Vagina (tissue), 2 donors: ENCODE measurements around the gene RASAL2. TPM values are rescaled to one million over a fixed set of nuclear protein-coding genes. Genes with fewer than 3 reads are reported as not detected.

ENCODE experiments used
- DNase-seq, 2 donors: peaks; one replicate each; pipeline ENCODE4 v3.0.0-alpha.2; 2017; ENCODE audit errors: extremely low spot score in 2 of 2
- H3K27ac ChIP-seq: fragments of 200-600 bp; sonication (generic); one replicate; pipeline ENCODE4 v1.5.1; 2019
- H3K27me3 ChIP-seq: fragments of 200-600 bp; sonication (generic); one replicate; pipeline ENCODE4 v1.5.1; 2019
- H3K36me3 ChIP-seq, 2 donors: fragments of 200-600 bp; sonication (generic); one replicate each; pipeline ENCODE4 v1.5.1; 2017 to 2019
- H3K4me1 ChIP-seq: fragments of 200-600 bp; sonication (generic); one replicate; pipeline ENCODE4 v1.5.1; 2019
- H3K4me3 ChIP-seq, 2 donors: fragments of 200-600 bp; sonication (generic); 1 replicate in 1 of 2; 2 replicates in 1 of 2; pipeline ENCODE4 v1.5.1; 2016 to 2019
- H3K9me3 ChIP-seq: fragments of 200-600 bp; sonication (generic); one replicate; pipeline ENCODE4 v1.5.1; 2019
- POLR2A ChIP-seq, 2 donors: fragments of 450-650 bp; IDR thresholded peaks; one replicate each; pipeline ENCODE4 v1.6.1; 2017; ENCODE audit warnings: antibody characterized with exemption in 2 of 2, mild to moderate bottlenecking in 2 of 2, moderate library complexity in 2 of 2
- POLR2AphosphoS5 ChIP-seq, 2 donors: sonication (generic); formaldehyde crosslinking; IDR thresholded peaks; one replicate each; pipeline ENCODE4 v1.9.0; 2017; ENCODE audit warnings: antibody characterized with exemption in 2 of 2, mild to moderate bottlenecking in 2 of 2, low read depth in 1 of 2; ENCODE audit not compliant: insufficient read depth in 1 of 2
- intact Hi-C: fragments of 100-400 bp; cut with DNase I; formaldehyde crosslinking; loops from one replicate; pipeline ENCODE4 v1.15.1; 2023
- total RNA-seq: library from RNA; depleted of rRNA; stranded (reverse); fragments of >200 nt; gene quantifications from one replicate; pipeline ENCODE4 v1.2.3, GENCODE V29; 2016
- TF ChIP-seq, protein P1 (sequence below), 3 experiments: fragments of 450-650 bp in 2 of 3; fragments of 200-600 bp in 1 of 3; sonication (generic) in 1 of 3; IDR thresholded peaks; one replicate each; pipeline ENCODE4 v1.5.1; 2017 to 2019; ENCODE audit warnings: antibody characterized with exemption in 3 of 3, mild to moderate bottlenecking in 2 of 3, moderate library complexity in 2 of 3

The RASAL2 gene
- total RNA-seq, 1 donor from 2014 or later = 25.5 TPM

- no peaks in the 10 kb centered on the region for H3K9me3 ChIP-seq
- no peaks in the 10 kb centered on the region for H3K36me3 ChIP-seq
- H3K27ac ChIP-seq = no peak overlapping the region
- intact Hi-C loops = no loop called here
- no peak overlapping the region for H3K4me3 ChIP-seq
- TF ChIP-seq POLR2A (IDR thresholded peaks at IDR 0.05) (no peak), POLR2AphosphoS5 (IDR thresholded peaks at IDR 0.05; ENCODE audit: insufficient read depth in 1 of 2, low read depth in 1 of 2) (no peak)
- TF ChIP-seq, protein P1, sequence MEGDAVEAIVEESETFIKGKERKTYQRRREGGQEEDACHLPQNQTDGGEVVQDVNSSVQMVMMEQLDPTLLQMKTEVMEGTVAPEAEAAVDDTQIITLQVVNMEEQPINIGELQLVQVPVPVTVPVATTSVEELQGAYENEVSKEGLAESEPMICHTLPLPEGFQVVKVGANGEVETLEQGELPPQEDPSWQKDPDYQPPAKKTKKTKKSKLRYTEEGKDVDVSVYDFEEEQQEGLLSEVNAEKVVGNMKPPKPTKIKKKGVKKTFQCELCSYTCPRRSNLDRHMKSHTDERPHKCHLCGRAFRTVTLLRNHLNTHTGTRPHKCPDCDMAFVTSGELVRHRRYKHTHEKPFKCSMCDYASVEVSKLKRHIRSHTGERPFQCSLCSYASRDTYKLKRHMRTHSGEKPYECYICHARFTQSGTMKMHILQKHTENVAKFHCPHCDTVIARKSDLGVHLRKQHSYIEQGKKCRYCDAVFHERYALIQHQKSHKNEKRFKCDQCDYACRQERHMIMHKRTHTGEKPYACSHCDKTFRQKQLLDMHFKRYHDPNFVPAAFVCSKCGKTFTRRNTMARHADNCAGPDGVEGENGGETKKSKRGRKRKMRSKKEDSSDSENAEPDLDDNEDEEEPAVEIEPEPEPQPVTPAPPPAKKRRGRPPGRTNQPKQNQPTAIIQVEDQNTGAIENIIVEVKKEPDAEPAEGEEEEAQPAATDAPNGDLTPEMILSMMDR (IDR thresholded peaks at IDR 0.05) = no peak
- H3K4me1 ChIP-seq = no peaks in the 10 kb centered on the region
- DNase-seq = no peak
- no peaks in the 10 kb centered on the region for H3K27me3 ChIP-seq
These were observed 72.6 kb downstream of the RASAL2 start for GRCh38 chr1:178166429-178167024.

DNA sequence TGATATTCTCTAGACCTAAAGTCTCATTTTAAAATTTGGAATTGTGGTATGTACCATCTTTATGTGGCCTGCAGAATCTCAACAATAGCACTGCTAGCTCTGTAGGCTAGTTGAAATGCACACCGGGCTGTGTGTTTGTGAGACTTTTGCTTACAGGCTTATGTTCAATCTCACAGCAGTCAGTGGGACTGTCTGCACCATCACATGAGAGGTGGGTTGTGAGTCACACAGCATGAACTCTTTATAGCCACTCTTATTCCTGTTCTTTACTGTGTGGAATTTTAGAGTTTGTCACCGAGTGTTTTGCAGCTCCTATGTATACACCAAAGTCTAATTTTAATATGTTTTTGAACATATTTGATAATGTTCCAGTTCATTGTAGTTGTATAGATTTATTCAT lies 74.6 kb downstream of the RASAL2 start:
- H3K9me3 ChIP-seq = no peaks in the 10 kb centered on the region
- no peak for DNase-seq
- no peaks in the 10 kb centered on the region for H3K27me3 ChIP-seq
- intact Hi-C loops = no loop called here
- no peaks in the 10 kb centered on the region for H3K4me1 ChIP-seq
- H3K36me3 ChIP-seq = no peaks in the 10 kb centered on the region
- TF ChIP-seq, protein P1 (IDR thresholded peaks at IDR 0.05) = no peak
- TF ChIP-seq POLR2AphosphoS5 (IDR thresholded peaks at IDR 0.05; ENCODE audit: insufficient read depth in 1 of 2, low read depth in 1 of 2) (no peak), POLR2A (IDR thresholded peaks at IDR 0.05) (no peak)
- no peak overlapping the region for H3K4me3 ChIP-seq
- no peak overlapping the region for H3K27ac ChIP-seq

DNA sequence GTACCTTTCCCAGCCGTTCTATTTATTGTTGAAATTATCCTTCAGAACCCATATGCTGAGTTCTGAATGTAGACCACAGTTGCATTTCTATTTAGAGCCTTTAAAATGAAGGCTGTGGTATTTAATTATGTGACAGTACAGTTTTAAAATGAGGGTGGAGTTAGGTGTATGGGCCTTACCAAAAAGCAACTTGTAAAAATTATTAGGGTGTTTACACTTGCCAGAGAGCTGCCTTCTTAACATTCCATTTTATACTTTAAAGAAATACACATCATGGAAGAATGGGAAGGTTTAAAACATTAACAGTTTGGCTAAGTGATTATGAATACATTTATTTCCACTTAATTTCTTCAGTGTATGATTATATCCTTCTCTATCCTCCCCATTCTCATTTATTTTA lies 75.7 kb downstream of the RASAL2 start:
- Histone ChIP-seq H3K36me3 (no peaks in the 10 kb centered on the region), H3K4me1 (no peaks in the 10 kb centered on the region), H3K4me3 (no peak overlapping the region), H3K9me3 (no peaks in the 10 kb centered on the region), H3K27me3 (no peaks in the 10 kb centered on the region), H3K27ac (no peak overlapping the region)
- TF ChIP-seq, protein P1 (IDR thresholded peaks at IDR 0.05) = no peak
- no peak for TF ChIP-seq POLR2AphosphoS5 (IDR thresholded peaks at IDR 0.05; ENCODE audit: insufficient read depth in 1 of 2, low read depth in 1 of 2)
- no peak for TF ChIP-seq POLR2A (IDR thresholded peaks at IDR 0.05)
- no peak for DNase-seq
- intact Hi-C loops = no loop called here

DNA sequence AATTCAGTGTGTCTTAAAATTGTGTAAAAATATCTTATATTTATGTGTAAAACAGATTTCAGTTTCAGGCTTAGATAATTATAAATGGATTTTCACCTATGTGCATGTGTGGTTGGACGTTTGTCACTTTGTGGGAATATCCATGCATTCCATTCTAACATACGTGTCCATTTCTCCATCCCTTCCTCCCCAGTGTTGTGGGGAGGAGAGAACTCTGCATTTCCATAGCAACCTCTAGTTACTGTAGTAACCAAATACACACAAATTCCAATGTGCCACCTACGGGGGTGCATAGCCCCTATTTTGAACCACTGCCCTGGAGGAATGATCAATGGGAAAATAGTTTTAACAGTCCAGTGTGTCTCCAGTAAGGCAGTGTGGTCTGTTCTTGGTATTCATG lies 79.0 kb downstream of the RASAL2 start:
- Histone ChIP-seq H3K4me3 (no peak overlapping the region), H3K9me3 (no peaks in the 10 kb centered on the region), H3K4me1 (no peaks in the 10 kb centered on the region), H3K27ac (no peak overlapping the region), H3K27me3 (no peaks in the 10 kb centered on the region), H3K36me3 (no peaks in the 10 kb centered on the region)
- intact Hi-C loops = no loop called here
- no peak for DNase-seq
- TF ChIP-seq POLR2A (IDR thresholded peaks at IDR 0.05) (no peak), POLR2AphosphoS5 (IDR thresholded peaks at IDR 0.05; ENCODE audit: insufficient read depth in 1 of 2, low read depth in 1 of 2) (no peak)
- TF ChIP-seq, protein P1 (IDR thresholded peaks at IDR 0.05) = no peak

- no peak overlapping the region for H3K27ac ChIP-seq
- no peaks in the 10 kb centered on the region for H3K36me3 ChIP-seq
- H3K4me3 ChIP-seq = no peak overlapping the region
- TF ChIP-seq, protein P1 (IDR thresholded peaks at IDR 0.05) = no peak
- TF ChIP-seq POLR2A (IDR thresholded peaks at IDR 0.05) (no peak), POLR2AphosphoS5 (IDR thresholded peaks at IDR 0.05; ENCODE audit: insufficient read depth in 1 of 2, low read depth in 1 of 2) (no peak)
- H3K27me3 ChIP-seq = no peaks in the 10 kb centered on the region
- no peaks in the 10 kb centered on the region for H3K9me3 ChIP-seq
- no peaks in the 10 kb centered on the region for H3K4me1 ChIP-seq
- DNase-seq = no peak
- intact Hi-C loops = no loop called here
These were observed 80.6 kb downstream of the RASAL2 start for GRCh38 chr1:178174539-178174938.
